ENCODE data around the gene DDX39A. TPM values are rescaled to one million over a fixed set of nuclear protein-coding genes. Genes with fewer than 3 reads are reported as not detected.
"Not testable (repeated sequence)": the region's sequence is repeated elsewhere in the genome, so short reads cannot be mapped to it uniquely, and the experiment has no call there.

Gene DDX39A
- total and polyA plus RNA-seq, 3 experiments from 2014 or later = 110 to 302 (median 298) TPM

DNA sequence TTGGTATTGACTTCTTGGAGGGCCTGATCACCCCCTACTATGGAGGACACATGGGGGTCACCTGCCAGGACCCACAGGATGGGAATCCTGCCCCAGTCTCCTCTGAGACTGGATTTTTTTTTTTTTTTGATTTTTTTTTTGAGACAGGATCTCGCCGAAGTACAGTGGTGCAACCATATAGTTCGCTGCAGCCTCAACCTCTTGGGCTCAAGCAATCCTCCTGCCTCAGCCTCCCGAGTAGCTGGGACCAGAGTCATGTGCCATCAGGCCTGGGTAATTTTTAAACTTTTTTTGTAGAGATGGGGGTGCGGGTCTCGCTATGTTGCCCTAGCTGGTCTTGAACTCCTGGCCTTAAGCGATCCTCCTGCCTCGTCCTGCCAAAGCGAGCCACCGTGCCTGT is 52.1 kb downstream of the DDX39A start:
- H3K27ac Mint-ChIP-seq = peak overlapping the region; percentile 85 to 100 (median 100)
- H3K9me3 Mint-ChIP-seq = no peaks in the 10 kb centered on the region
- peak overlapping the region in 5 of 7 donors; percentile 61 to 80 (median 70) for H3K4me3 Mint-ChIP-seq
- H3K27ac ChIP-seq (ENCODE audit: low read depth, low read length) = peak overlapping the region; percentile 68
- no peaks in the 10 kb centered on the region for H3K9me3 ChIP-seq (ENCODE audit: low read length)
- H3K4me1 Mint-ChIP-seq = peaks cover 61 to 79% (median 73%) of the 10 kb centered on the region in 3 donors
- no peak for DNase-seq
- peaks cover 0 to 13% of the 10 kb centered on the region in 2 donors for H3K27me3 Mint-ChIP-seq
- no peaks in the 10 kb centered on the region for H3K36me3 ChIP-seq (ENCODE audit: insufficient read depth, low read length)
- H3K4me3 ChIP-seq (ENCODE audit: low read length) = no peak overlapping the region
- peaks cover 0 to 3% (median 0%) of the 10 kb centered on the region in 3 donors for H3K36me3 Mint-ChIP-seq
- peaks cover 89% of the 10 kb centered on the region for H3K4me1 ChIP-seq (ENCODE audit: insufficient read depth, low read length)
- no peaks in the 10 kb centered on the region for H3K27me3 ChIP-seq (ENCODE audit: insufficient read depth, low read length, poor library complexity, severe bottlenecking)
- ChIA-PET POLR2A (interaction anchor here (0.7 to 6.5 kb wide), 6 partner anchors 9 to 230 kb away, joined by 3 to 103 read pairs (median 4); partner anchors contain the start of genes ADGRE5 and ASF1B), CTCF (interaction anchor here (0.7 to 13.1 kb wide), 8 partner anchors 9 to 230 kb away, joined by 3 to 186 read pairs (median 5); partner anchors contain the start of gene ADGRE5)

GRCh38 chr19:14366529-14366928 is 52.6 kb downstream of the DDX39A start:
- Mint-ChIP-seq H3K4me1 (peaks cover 60 to 79% (median 73%) of the 10 kb centered on the region in 3 donors), H3K27ac (peak overlapping the region; percentile 85 to 100 (median 100)), H3K27me3 (peaks cover 0 to 13% of the 10 kb centered on the region in 2 donors), H3K4me3 (peak overlapping the region; percentile 47 to 80 (median 70)), H3K9me3 (no peaks in the 10 kb centered on the region), H3K36me3 (peaks cover 0 to 3% (median 0%) of the 10 kb centered on the region in 3 donors)
- H3K4me1 ChIP-seq (ENCODE audit: insufficient read depth, low read length) = peaks cover 88% of the 10 kb centered on the region
- no peaks in the 10 kb centered on the region for H3K27me3 ChIP-seq (ENCODE audit: insufficient read depth, low read length, poor library complexity, severe bottlenecking)
- ChIA-PET CTCF (interaction anchor here (0.6 to 13.1 kb wide), 9 partner anchors 9 to 230 kb away, joined by 3 to 186 read pairs (median 4); partner anchors contain the start of genes ADGRE5 and ASF1B), POLR2A (interaction anchor here (0.7 to 6.5 kb wide), 6 partner anchors 10 to 230 kb away, joined by 3 to 103 read pairs (median 4); partner anchors contain the start of genes ADGRE5 and ASF1B)
- peak overlapping the region; percentile 68 for H3K27ac ChIP-seq (ENCODE audit: low read depth, low read length)
- no peaks in the 10 kb centered on the region for H3K36me3 ChIP-seq (ENCODE audit: insufficient read depth, low read length)
- H3K4me3 ChIP-seq (ENCODE audit: low read length) = peak overlapping the region; percentile 46
- DNase-seq = peak; percentile 76 to 96 (median 92)
- no peaks in the 10 kb centered on the region for H3K9me3 ChIP-seq (ENCODE audit: low read length)

- CTCF ChIA-PET = interaction anchor here (0.8 to 13.1 kb wide), 7 partner anchors 12 to 227 kb away, joined by 3 to 186 read pairs (median 14); partner anchors contain the start of genes ADGRE5 and ASF1B
- not testable (repeated sequence) for H3K36me3 Mint-ChIP-seq; H3K36me3 ChIP-seq (ENCODE audit: insufficient read depth, low read length); H3K27me3 ChIP-seq (ENCODE audit: insufficient read depth, low read length, poor library complexity, severe bottlenecking); H3K27ac ChIP-seq (ENCODE audit: low read depth, low read length); H3K27me3 Mint-ChIP-seq; H3K9me3 ChIP-seq (ENCODE audit: low read length); H3K9me3 Mint-ChIP-seq; DNase-seq
- Mint-ChIP-seq H3K27ac (peak overlapping the region; percentile 85 to 95 (median 92)), H3K4me3 (peak overlapping the region; percentile 77 to 91 (median 84)), H3K4me1 (peaks cover 40 to 61% (median 52%) of the 10 kb centered on the region in 3 donors)
- POLR2A ChIA-PET = interaction anchor here (1.1 to 6.5 kb wide), 3 partner anchors 11 to 39 kb away, joined by 3 to 103 read pairs (median 15); partner anchors contain the start of gene ADGRE5
- Histone ChIP-seq H3K4me3 (ENCODE audit: low read length) (peak overlapping the region; percentile 69), H3K4me1 (ENCODE audit: insufficient read depth, low read length) (peaks cover 64% of the 10 kb centered on the region)
Observed at GRCh38 chr19:14364098-14364443, 55.1 kb downstream of the DDX39A start.

- peak overlapping the region; percentile 85 to 95 (median 92) for H3K27ac Mint-ChIP-seq
- H3K4me1 Mint-ChIP-seq = peaks cover 40 to 60% (median 49%) of the 10 kb centered on the region in 3 donors
- H3K9me3 ChIP-seq (ENCODE audit: low read length) = no peaks in the 10 kb centered on the region
- H3K27ac ChIP-seq (ENCODE audit: low read depth, low read length) = peak overlapping the region; percentile 74
- peaks cover 58% of the 10 kb centered on the region for H3K4me1 ChIP-seq (ENCODE audit: insufficient read depth, low read length)
- H3K27me3 ChIP-seq (ENCODE audit: insufficient read depth, low read length, poor library complexity, severe bottlenecking) = no peaks in the 10 kb centered on the region
- POLR2A ChIA-PET = interaction anchor here (0.6 to 6.5 kb wide), 5 partner anchors 11 to 153 kb away, joined by 3 to 103 read pairs (median 5); partner anchors contain the start of gene ADGRE5
- H3K4me3 Mint-ChIP-seq = peak overlapping the region; percentile 77 to 91 (median 84)
- peak overlapping the region; percentile 69 for H3K4me3 ChIP-seq (ENCODE audit: low read length)
- H3K27me3 Mint-ChIP-seq = peaks cover 0 to 2% of the 10 kb centered on the region in 2 donors
- DNase-seq = peak; percentile 33 to 62 (median 43)
- H3K36me3 Mint-ChIP-seq = no peaks in the 10 kb centered on the region
- H3K9me3 Mint-ChIP-seq = no peaks in the 10 kb centered on the region
- no peaks in the 10 kb centered on the region for H3K36me3 ChIP-seq (ENCODE audit: insufficient read depth, low read length)
- CTCF ChIA-PET = interaction anchor here (0.8 to 13.1 kb wide), 7 partner anchors 12 to 226 kb away, joined by 3 to 186 read pairs (median 14); partner anchors contain the start of genes ADGRE5 and ASF1B
Observed at GRCh38 chr19:14363183-14364097, 55.7 kb downstream of the DDX39A start.

DNA sequence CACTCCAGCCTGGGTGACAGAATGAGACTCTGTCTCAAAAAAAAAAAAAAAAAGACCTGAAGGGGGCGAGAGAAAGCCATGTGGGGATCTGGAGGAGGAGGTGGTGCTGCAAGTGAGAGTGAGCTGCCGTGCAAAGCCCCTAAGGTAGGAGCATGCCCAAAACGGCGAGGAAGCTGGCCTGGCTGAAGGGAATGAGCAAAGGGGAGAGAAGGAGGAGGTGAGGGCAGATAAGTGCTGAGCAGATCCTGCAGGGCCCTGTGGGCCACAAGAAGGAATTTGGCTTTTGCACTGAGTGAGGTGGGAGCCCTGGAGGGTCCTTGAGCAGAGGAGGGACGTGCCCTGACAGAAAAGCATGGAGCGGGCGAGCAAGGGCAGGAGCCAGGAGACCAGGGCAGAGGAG is 57.3 kb downstream of the DDX39A start:
- H3K27ac ChIP-seq (ENCODE audit: low read depth, low read length) = no peak overlapping the region
- H3K9me3 ChIP-seq (ENCODE audit: low read length) = no peaks in the 10 kb centered on the region
- H3K4me3 ChIP-seq (ENCODE audit: low read length) = peak overlapping the region; percentile 13
- Mint-ChIP-seq H3K4me3 (peak overlapping the region; percentile 61 to 91 (median 77)), H3K27ac (peak overlapping the region; percentile 74 to 96 (median 86)), H3K9me3 (no peaks in the 10 kb centered on the region), H3K4me1 (peaks cover 27 to 50% (median 36%) of the 10 kb centered on the region in 3 donors), H3K36me3 (no peaks in the 10 kb centered on the region), H3K27me3 (peaks cover 0 to 2% of the 10 kb centered on the region in 2 donors)
- ChIA-PET CTCF (interaction anchor here (0.6 to 13.1 kb wide), 21 partner anchors 9 to 230 kb away, joined by 3 to 186 read pairs (median 5); partner anchors contain the start of genes ADGRE5, ASF1B, DDX39A and PKN1), POLR2A (interaction anchor here (0.6 to 6.5 kb wide), 8 partner anchors 9 to 329 kb away, joined by 3 to 103 read pairs (median 4); partner anchors contain the start of gene ADGRE5)
- H3K27me3 ChIP-seq (ENCODE audit: insufficient read depth, low read length, poor library complexity, severe bottlenecking) = no peaks in the 10 kb centered on the region
- H3K4me1 ChIP-seq (ENCODE audit: insufficient read depth, low read length) = peaks cover 47% of the 10 kb centered on the region
- peak in 3 of 5 donors; percentile 52 to 74 (median 68) for DNase-seq
- no peaks in the 10 kb centered on the region for H3K36me3 ChIP-seq (ENCODE audit: insufficient read depth, low read length)

Other genes starting within 250 kb of the DDX39A start
- 1 to 10 TPM; 5.8 TPM for gene ADGRL1, start 213.2 kb downstream of the DDX39A start, total RNA-seq
- 0.81 TPM for gene ADGRL1, start 213.2 kb downstream of the DDX39A start, polyA plus RNA-seq
- 100 to 1,000 TPM; 231 to 233 TPM for gene ADGRE5, start 37.9 kb downstream of the DDX39A start, total RNA-seq
- 311 TPM for gene ADGRE5, start 37.9 kb downstream of the DDX39A start, polyA plus RNA-seq
- 100 to 1,000 TPM; 177 to 205 TPM for gene PKN1, start 14.0 kb upstream of the DDX39A start, total RNA-seq
- gene PKN1, start 14.0 kb upstream of the DDX39A start, polyA plus RNA-seq = 86.6 TPM
- gene PTGER1, start 56.0 kb upstream of the DDX39A start, total RNA-seq = not detected
- gene PTGER1, start 56.0 kb upstream of the DDX39A start, polyA plus RNA-seq = not detected
- gene GIPC1, start 76.8 kb upstream of the DDX39A start, total RNA-seq = 10 to 100 TPM; 32.7 to 36.7 TPM
- 43.4 TPM for gene GIPC1, start 76.8 kb upstream of the DDX39A start, polyA plus RNA-seq
- gene DNAJB1, start 99.1 kb upstream of the DDX39A start, total RNA-seq = 100 to 1,000 TPM in 1 of 2 experiments, 10 to 100 TPM in 1; 98.6 to 103 TPM
- 385 TPM for gene DNAJB1, start 99.1 kb upstream of the DDX39A start, polyA plus RNA-seq
- 100 to 1,000 TPM; 114 to 123 TPM for gene TECR, start 110.3 kb upstream of the DDX39A start, total RNA-seq
- gene TECR, start 110.3 kb upstream of the DDX39A start, polyA plus RNA-seq = 268 TPM
- 100 to 1,000 TPM; 123 to 126 TPM for gene NDUFB7, start 152.7 kb upstream of the DDX39A start, total RNA-seq
- gene NDUFB7, start 152.7 kb upstream of the DDX39A start, polyA plus RNA-seq = 235 TPM
- gene CLEC17A, start 163.7 kb upstream of the DDX39A start, total RNA-seq = 1 to 10 TPM in 1 of 2 experiments, under 1 TPM in 1; 0.72 to 1.5 TPM
- gene CLEC17A, start 163.7 kb upstream of the DDX39A start, polyA plus RNA-seq = not detected